Subcutaneous adipose tissue (tissue), 4 donors: ENCODE measurements around the gene THSD7B. TPM values are rescaled to one million over a fixed set of nuclear protein-coding genes. Genes with fewer than 3 reads are reported as not detected.

Experiments
- CTCF ChIP-seq: fragments of 450-650 bp; IDR thresholded peaks from one replicate; pipeline ENCODE4 v1.5.1; 2016; ENCODE audit warnings: low read depth, mild to moderate bottlenecking, control low read depth, antibody characterized with exemption, moderate library complexity
- small RNA-seq: library from RNA; depleted of rRNA; stranded (forward); fragments of <200 nt; gene quantifications from one replicate; pipeline ENCODE3, GENCODE V24; 2016
- total RNA-seq, 4 donors: library from RNA; depleted of rRNA; stranded (reverse); fragments of >200 nt; gene quantifications; one replicate each; pipeline ENCODE4 v1.1.0, GENCODE V29; 2016

THSD7B gene
- total RNA-seq, 4 donors from 2014 or later = 2.0 to 5.1 (median 2.8) TPM

GRCh38 chr2:137718786-137719185 lies 953.4 kb downstream of the THSD7B start:
- no peak for TF ChIP-seq CTCF

- no peak for TF ChIP-seq CTCF
These were observed 956.4 kb downstream of the THSD7B start for GRCh38 chr2:137721733-137722132.

GRCh38 chr2:137724912-137725311 lies 959.6 kb downstream of the THSD7B start:
- TF ChIP-seq CTCF = no peak

Small RNA genes lying within 50 kb of the gene (small RNA-seq; reads per million reads assigned to genes)
- gene RF00019 (0.49 reads per million), gene RNA5SP105 (not detected)
